ENCODE data around the gene KIF4A. TPM values are rescaled to one million over a fixed set of nuclear protein-coding genes. Genes with fewer than 3 reads are reported as not detected.

KIF4A gene
- polyA plus RNA-seq, 1 donor (not counting 4 experiments of a cell fraction or from before 2014, with no cell fraction given) = 7.1 TPM

DNA sequence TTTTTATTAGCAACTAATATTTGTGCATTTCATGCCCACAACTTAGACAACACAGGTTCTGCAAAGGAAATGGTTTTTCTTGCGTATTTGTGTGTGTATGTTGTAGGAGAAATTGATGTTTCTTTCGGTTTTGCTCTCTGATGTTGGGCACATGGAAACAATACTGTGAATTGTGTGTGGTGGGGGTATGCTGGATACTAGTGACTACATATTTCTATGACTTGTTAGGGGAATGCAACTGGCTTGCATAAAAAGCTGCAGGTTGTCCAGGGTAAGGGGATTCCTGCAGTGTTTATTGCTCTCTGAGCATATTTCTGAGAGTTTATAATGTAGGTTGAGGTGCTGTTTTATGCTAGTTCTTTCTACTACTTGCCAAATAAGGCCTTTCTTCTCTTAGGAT lies 166.4 kb downstream of the KIF4A start:
- no peak for TF ChIP-seq EZH2 (IDR thresholded peaks at IDR 0.05; ENCODE audit: low read length)
- TF ChIP-seq, protein P1, sequence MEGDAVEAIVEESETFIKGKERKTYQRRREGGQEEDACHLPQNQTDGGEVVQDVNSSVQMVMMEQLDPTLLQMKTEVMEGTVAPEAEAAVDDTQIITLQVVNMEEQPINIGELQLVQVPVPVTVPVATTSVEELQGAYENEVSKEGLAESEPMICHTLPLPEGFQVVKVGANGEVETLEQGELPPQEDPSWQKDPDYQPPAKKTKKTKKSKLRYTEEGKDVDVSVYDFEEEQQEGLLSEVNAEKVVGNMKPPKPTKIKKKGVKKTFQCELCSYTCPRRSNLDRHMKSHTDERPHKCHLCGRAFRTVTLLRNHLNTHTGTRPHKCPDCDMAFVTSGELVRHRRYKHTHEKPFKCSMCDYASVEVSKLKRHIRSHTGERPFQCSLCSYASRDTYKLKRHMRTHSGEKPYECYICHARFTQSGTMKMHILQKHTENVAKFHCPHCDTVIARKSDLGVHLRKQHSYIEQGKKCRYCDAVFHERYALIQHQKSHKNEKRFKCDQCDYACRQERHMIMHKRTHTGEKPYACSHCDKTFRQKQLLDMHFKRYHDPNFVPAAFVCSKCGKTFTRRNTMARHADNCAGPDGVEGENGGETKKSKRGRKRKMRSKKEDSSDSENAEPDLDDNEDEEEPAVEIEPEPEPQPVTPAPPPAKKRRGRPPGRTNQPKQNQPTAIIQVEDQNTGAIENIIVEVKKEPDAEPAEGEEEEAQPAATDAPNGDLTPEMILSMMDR (optimal IDR thresholded peaks at IDR 0.05 in 1 of 3, IDR thresholded peaks at IDR 0.05 in 1 of 3, conservative IDR thresholded peaks at IDR 0.05 in 1 of 3; ENCODE audit: extremely low read depth in 1 of 3, insufficient read depth in 2 of 3, low read length in 3 of 3) = no peak
- no peak for DNase-seq (ENCODE audit: low read depth, low spot score)
- no peaks in the 10 kb centered on the region for H3K9me3 ChIP-seq (ENCODE audit: control insufficient read depth, low read depth, low read length)
- H3K27ac ChIP-seq (ENCODE audit: control insufficient read depth, insufficient read depth, low read length) = no peak overlapping the region
- no peaks in the 10 kb centered on the region for H4K20me1 ChIP-seq (ENCODE audit: control insufficient read depth, extremely low read depth, insufficient read depth, low read length)
- H3K9me1 ChIP-seq (ENCODE audit: control insufficient read depth, extremely low read depth, insufficient read depth, low read length) = no peaks in the 10 kb centered on the region
- H3K27me3 ChIP-seq (ENCODE audit: control insufficient read depth, extremely low read depth, insufficient read depth, low read length) = no peaks in the 10 kb centered on the region
- dilution Hi-C loops (cut with MboI; ENCODE audit: extremely low pct_ligation_motif_present, low sequenced_read_pairs) = no loop called here
- peak overlapping the region; percentile 75 for H3K4me2 ChIP-seq (ENCODE audit: control insufficient read depth, extremely low read depth, insufficient read depth, low read depth, low read length)
- no peak overlapping the region for H2AFZ ChIP-seq (ENCODE audit: control insufficient read depth, low read length)
- peaks cover 14% of the 10 kb centered on the region for H3K4me1 ChIP-seq (ENCODE audit: control insufficient read depth, extremely low read depth, insufficient read depth, low read length)
- no peak overlapping the region for H3K4me3 ChIP-seq (ENCODE audit: control insufficient read depth in 2 of 3, extremely low read depth in 1 of 3, insufficient read depth in 2 of 3, low read depth in 1 of 3, low read length in 3 of 3)
- no peak for FAIRE-seq
- H3K79me2 ChIP-seq (ENCODE audit: control insufficient read depth, insufficient read depth, low read length) = no peaks in the 10 kb centered on the region
- H3K36me3 ChIP-seq (ENCODE audit: control insufficient read depth in 2 of 2, extremely low read depth in 1 of 2, insufficient read depth in 2 of 2, low read length in 2 of 2) = no peaks in the 10 kb centered on the region
- H3K9ac ChIP-seq (ENCODE audit: control insufficient read depth, extremely low read depth, insufficient read depth, low read length) = no peak overlapping the region

DNA sequence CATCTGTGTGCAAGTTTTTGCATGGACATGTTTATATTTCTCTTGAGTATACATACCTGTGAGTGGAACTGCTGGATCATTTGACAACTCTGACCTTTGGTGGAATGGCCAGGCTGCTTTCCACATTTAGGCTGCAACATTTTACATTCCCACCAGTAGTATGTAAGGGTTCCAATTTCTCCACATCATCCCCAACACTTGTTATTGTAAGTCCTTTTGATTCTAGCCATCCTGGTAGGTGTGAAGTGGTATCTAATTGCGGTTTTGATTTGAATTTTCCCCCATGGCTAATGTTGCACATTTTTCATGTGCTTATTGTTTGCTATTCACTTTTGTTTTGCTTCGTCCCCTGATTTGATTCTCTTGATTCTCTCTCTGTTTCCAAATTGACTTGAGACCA lies 171.1 kb downstream of the KIF4A start:
- FAIRE-seq (no peak), DNase-seq (ENCODE audit: low read depth, low spot score) (no peak)
- H3K27me3 ChIP-seq (ENCODE audit: control insufficient read depth, extremely low read depth, insufficient read depth, low read length) = no peaks in the 10 kb centered on the region
- no peaks in the 10 kb centered on the region for H3K9me3 ChIP-seq (ENCODE audit: control insufficient read depth, low read depth, low read length)
- no peaks in the 10 kb centered on the region for H3K9me1 ChIP-seq (ENCODE audit: control insufficient read depth, extremely low read depth, insufficient read depth, low read length)
- no peak overlapping the region for H3K4me2 ChIP-seq (ENCODE audit: control insufficient read depth, extremely low read depth, insufficient read depth, low read depth, low read length)
- peaks cover 3% of the 10 kb centered on the region for H3K4me1 ChIP-seq (ENCODE audit: control insufficient read depth, extremely low read depth, insufficient read depth, low read length)
- no peaks in the 10 kb centered on the region for H3K79me2 ChIP-seq (ENCODE audit: control insufficient read depth, insufficient read depth, low read length)
- no peaks in the 10 kb centered on the region for H4K20me1 ChIP-seq (ENCODE audit: control insufficient read depth, extremely low read depth, insufficient read depth, low read length)
- no peak overlapping the region for H3K27ac ChIP-seq (ENCODE audit: control insufficient read depth, insufficient read depth, low read length)
- no peak overlapping the region for H3K9ac ChIP-seq (ENCODE audit: control insufficient read depth, extremely low read depth, insufficient read depth, low read length)
- H3K4me3 ChIP-seq (ENCODE audit: control insufficient read depth in 2 of 3, extremely low read depth in 1 of 3, insufficient read depth in 2 of 3, low read depth in 1 of 3, low read length in 3 of 3) = no peak overlapping the region
- H2AFZ ChIP-seq (ENCODE audit: control insufficient read depth, low read length) = no peak overlapping the region
- dilution Hi-C loops (cut with MboI; ENCODE audit: extremely low pct_ligation_motif_present, low sequenced_read_pairs) = no loop called here
- H3K36me3 ChIP-seq (ENCODE audit: control insufficient read depth in 2 of 2, extremely low read depth in 1 of 2, insufficient read depth in 2 of 2, low read length in 2 of 2) = no peaks in the 10 kb centered on the region
- TF ChIP-seq EZH2 (IDR thresholded peaks at IDR 0.05; ENCODE audit: low read length) = no peak
- TF ChIP-seq, protein P1 (optimal IDR thresholded peaks at IDR 0.05 in 1 of 3, IDR thresholded peaks at IDR 0.05 in 1 of 3, conservative IDR thresholded peaks at IDR 0.05 in 1 of 3; ENCODE audit: extremely low read depth in 1 of 3, insufficient read depth in 2 of 3, low read length in 3 of 3) = no peak
